Hematopoietic multipotent progenitor cell treated with erythropoietin and hydrocortisone succinate and interleukin-3 and kit ligand, for 17 days (in vitro differentiated cells): ENCODE measurements around the gene ITPKB.
"Not testable (repeated sequence)": the region's sequence is repeated elsewhere in the genome, so short reads cannot be mapped to it uniquely, and the experiment has no call there.

ENCODE experiments used
- DNase-seq: peaks from one replicate; pipeline ENCODE4 v3.0.0-alpha.2; 2015; ENCODE audit warnings: low spot score

ITPKB gene

DNA sequence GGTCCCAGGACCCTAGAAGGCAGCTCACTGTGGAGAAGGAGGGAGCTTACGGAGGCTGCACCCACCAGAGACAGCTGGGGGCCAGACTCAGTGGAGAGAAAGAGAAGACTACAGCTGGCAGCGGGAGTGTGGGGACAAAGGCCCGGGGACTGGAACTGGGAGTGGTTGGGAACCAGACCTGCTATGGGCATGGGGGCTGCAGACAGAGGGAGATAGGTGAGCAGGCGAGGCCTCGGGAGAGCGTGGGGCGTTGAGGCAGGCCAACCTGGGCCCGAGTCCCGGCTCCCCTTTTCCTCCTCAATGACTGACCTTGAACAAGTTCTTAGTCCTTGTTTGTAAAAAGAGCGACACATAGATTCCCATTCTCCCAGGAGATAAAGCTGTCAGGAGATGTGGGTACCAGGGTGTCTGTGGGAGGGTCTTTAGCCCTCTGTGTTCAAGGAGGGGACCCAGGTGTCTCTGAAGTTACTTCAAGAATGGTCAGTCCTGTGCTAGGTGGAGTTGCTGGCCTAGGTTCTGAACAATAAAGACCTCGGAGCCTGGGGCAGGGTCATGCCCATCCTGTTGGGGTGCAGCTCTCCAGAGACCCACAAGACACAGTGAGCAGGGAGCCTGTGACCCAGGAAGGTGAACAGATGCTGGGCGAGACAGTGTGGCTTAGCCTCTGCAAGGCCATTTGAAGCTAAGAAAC is 87.9 kb downstream of the ITPKB start:
- no peak for DNase-seq

GRCh38 chr1:226650236-226650841 is 88.7 kb downstream of the ITPKB start:
- no peak for DNase-seq

- DNase-seq = no peak
Observed at GRCh38 chr1:226649780-226650179, 89.3 kb downstream of the ITPKB start.

DNA sequence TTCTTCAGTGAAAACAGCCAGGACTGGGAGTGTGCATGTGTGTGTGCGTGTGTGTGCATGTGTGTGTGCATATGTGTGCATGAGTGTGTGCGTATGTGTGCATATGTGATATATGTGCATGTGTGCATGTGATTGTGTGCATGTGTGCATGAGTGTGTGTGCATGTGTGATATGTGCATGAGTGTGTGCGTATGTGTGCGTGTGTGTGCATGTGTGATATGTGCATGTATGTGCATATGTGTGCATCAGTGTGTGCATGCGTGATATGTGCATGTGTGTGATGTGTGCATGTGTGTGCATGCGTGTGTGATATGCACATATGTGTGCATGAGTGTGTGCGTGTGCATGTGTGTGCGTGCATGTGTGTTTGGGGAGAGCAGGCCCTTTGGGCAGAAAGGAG is 89.8 kb downstream of the ITPKB start:
- no peak for DNase-seq

GRCh38 chr1:226648421-226648820 is 90.7 kb downstream of the ITPKB start:
- no peak for DNase-seq

GRCh38 chr1:226647719-226648118 is 91.4 kb downstream of the ITPKB start:
- no peak for DNase-seq

DNA sequence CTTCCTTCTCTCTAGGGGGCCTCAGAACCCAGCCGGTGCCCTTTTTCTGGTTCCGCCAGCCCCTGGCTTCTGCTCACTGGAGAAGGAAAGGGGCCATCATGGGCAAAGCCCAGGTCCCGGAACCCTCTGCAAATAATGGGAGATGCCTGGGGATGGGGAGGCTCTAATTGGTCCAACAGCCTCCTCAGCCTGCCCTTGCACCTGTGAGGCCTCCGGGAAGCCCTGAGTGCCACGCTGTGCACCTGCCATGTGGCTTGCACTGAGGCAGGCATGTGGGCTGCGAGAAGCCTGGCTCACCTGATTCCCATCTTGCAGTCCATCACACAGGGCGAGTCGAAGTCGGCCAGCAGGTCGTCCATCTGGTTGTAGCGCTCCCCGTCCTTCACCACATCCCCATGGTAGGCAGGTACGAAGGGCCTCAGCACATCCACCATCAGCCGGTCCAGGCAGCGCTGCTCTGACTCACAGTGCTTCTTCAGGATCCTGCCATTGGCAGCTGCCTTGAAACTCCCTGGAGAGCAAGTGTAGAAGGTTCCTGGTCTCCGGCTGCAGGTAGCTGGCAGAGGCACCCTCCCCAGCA is 92.1 kb downstream of the ITPKB start:
- DNase-seq = no peak

GRCh38 chr1:226646026-226646869 is 92.8 kb downstream of the ITPKB start:
- no peak for DNase-seq

GRCh38 chr1:226645279-226645976 is 93.7 kb downstream of the ITPKB start:
- DNase-seq = no peak

DNA sequence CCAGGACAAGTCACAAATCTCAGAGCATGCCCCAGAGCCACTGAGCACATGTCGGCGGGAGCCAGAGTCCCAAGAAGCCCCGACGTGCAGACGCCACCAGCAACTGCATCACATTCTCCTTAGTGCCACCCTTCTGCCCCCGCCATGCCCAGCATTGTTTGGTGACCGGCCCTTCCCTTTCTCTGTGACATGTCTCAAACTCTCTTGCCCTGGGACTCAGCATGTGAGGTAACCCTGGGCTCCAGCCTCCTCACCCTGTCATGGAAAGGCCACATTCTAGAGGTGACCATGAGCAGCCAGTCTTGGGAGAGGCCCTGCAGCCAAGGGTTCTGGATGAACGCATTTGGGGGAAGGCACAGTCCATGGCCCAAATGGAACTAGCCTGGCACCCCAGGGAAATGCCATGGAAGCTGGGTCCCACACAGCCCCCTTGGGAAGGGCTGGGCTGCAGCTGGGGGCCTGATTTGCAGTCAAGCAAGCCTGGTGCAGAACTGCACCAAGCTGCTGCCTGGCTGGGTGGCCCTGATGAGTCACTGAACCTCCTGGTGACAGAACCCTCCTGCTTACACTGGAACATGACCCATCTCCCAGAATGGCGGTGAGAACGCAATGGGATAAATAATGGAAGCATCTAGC is 94.4 kb downstream of the ITPKB start:
- DNase-seq = no peak

- no peak for DNase-seq
Observed at GRCh38 chr1:226643611-226644540, 95.2 kb downstream of the ITPKB start.

GRCh38 chr1:226643177-226643576 is 95.9 kb downstream of the ITPKB start:
- DNase-seq = no peak

DNA sequence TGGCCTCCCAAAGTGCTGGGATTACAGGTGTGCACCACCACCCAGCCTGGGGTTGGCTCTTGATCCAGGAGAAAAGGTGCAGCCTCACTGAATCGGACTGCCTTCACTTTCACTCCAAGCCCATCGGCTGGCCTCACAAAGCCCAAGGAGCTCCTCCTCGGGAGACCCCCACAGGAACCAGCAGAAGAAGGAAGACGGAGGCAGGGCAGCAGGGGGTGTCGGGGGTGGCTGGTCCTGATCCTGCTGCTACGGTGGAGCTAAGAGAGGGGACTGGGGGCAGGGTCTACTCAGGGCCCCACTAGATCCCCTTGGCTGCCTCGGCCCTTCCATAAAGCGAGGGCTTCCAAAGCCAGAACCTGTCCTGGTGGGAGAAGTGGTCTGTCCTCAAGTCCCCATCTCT is 96.7 kb downstream of the ITPKB start:
- no peak for DNase-seq

GRCh38 chr1:226641671-226642231 is 97.3 kb downstream of the ITPKB start:
- no peak for DNase-seq

DNA sequence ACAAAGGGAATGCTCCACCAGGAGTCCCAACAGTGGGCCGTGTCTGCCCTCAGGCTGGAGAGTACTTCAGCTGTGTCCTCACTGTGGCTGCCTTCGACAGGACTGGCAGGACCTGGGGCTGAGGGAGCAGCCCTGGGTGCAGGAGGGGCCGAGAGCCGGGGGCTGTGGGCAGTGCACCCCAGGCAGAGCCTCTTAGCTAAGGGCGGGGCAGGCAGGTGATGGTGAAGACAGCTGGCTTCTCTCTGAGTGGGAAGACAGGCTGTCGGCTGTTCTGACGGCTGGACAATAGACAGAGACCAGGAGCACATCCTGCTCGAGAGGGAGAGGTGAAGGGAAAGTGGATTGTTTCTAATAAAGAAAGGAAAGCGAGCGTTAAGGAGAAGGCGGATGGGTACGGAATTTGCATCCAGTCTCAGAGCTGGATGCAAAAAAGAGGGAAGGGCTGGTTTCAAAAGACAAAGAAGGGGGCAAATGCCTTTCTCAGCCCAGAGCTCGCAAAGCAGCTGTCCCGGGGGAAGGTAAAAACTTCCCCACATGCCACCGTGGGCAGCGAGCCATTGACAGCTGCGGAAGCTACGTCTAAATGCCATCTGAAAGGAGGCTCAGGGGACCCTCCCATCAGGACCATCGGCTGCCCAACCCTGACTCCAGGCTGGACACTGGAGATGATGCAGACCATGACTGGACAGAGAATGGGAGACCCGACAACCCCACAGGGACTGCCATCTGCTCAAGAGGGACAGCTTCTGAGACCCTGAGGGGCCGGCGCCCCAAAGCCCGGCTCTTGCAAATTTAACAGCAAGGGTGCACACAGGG is 98.6 kb downstream of the ITPKB start:
- DNase-seq = no peak

- DNase-seq = no peak
Observed at GRCh38 chr1:226639631-226640061, 99.4 kb downstream of the ITPKB start.

DNA sequence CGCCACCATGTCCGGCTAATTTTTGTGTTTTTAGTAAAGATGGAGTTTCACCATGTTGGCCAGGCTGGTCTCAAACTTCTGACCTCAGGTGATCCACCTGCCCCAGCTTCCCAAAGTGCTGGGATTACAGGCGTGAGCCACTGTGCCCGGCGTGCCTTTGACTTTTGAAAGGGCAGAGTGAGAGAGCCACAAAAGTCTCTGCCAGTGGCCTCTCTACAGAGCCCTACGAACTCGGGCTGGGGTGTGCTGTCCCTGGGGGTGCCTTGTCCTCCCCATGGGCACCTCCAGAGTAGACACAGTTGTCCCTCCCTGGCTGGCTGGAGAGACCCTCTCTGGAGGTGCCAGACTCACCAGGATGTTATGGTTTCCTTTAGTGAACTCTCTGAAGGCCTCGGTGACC is 99.9 kb downstream of the ITPKB start:
- not testable (repeated sequence) for DNase-seq

DNA sequence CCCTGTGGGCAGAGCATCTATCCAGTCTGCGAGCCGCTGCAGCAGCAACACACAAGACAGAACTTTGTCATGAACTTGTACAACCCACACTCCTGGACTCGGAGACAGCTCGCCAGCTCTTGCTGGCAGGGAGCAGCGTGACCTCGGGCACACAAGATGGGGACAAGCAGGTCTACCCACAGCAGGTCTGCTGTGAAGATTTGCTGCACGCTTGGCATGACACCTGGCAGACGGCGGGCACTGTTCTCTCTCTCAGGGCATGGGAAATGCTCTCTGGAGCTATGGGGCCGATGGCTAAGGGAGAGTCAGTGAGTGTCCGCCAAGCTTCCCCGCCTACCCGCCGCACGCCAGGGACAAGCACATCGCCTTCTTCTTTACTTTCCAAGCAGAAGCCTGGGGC is 100.5 kb downstream of the ITPKB start:
- no peak for DNase-seq

DNA sequence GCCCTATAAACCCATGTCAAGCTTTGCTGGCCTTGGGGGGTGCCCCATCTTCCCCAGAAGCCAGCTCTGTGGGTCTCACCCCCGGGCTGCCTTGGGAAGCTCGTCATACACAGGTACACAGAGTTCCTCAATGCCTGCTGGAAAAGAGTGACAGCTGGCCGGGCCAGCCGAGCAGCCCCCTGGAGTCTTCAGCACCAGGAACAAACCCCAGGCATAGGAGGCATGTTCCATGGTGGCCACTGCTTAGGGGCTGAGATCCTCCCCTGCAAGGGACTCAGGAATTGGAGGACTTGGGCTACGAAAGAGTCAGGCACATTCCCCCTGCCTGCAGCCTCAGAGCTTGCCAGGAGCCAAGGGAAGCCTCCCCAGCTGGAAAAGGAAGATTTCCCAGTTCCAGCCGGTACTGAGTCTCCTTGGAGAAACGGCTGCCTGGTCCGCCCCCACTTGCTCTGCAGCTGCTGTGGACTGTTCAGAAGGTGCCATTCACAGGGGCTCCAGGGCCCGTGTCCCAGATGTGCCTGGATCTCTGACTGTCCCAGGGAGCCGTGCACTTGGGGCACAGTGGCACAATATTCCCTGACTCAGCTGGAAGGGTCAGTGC is 101.0 kb downstream of the ITPKB start:
- no peak for DNase-seq
